IMR-90 (cell line): ENCODE measurements around the gene SELENOP. TPM values are rescaled to one million over a fixed set of nuclear protein-coding genes. Genes with fewer than 3 reads are reported as not detected.

ENCODE experiments used
- ATAC-seq: fragments of 200-7000 bp; cut with Tn5 transposase; 2 replicates; pipeline ENCODE4 v1.9.1; 2020; ENCODE audit warnings: low read depth, mild to moderate bottlenecking, moderate library complexity
- BruUV-seq: library from RNA; stranded (reverse); fragments of 400-500 nt; replicated peaks from 2 replicates; lab custom pipeline; 2021; lab: Mats Ljungman, UMichigan
- CTCF ChIA-PET: fragments of 300-600 bp; formaldehyde crosslinking; extraction: SDS; loops from one replicate; lab custom pipeline; 2021; ENCODE audit warnings: antibody characterized with exemption; lab: Yijun Ruan, JAX
- POLR2A ChIA-PET: fragments of 300-600 bp; sonication (Branson Sonifier 250); formaldehyde crosslinking; loops from one replicate; lab custom pipeline; 2022; ENCODE audit warnings: antibody characterized with exemption; ENCODE audit not compliant: unreplicated experiment; lab: Charles Lee
- DNase-seq: peaks from one replicate; pipeline ENCODE4 v3.0.0; 2013
- H2AFZ ChIP-seq: replicated peaks from 2 replicates; pipeline ENCODE3; 2013; ENCODE audit warnings: low read length, mild to moderate bottlenecking; ENCODE audit not compliant: poor library complexity
- H2AK5ac ChIP-seq: 2 replicates; pipeline ENCODE4 v1.6.1; 2013; ENCODE audit warnings: low read depth, low read length, inconsistent platforms
- H2AK9ac ChIP-seq: replicated peaks from 2 replicates; pipeline ENCODE3; 2013; ENCODE audit warnings: mild to moderate bottlenecking, low read depth, low read length, moderate library complexity; ENCODE audit not compliant: poor library complexity
- H2BK120ac ChIP-seq: 2 replicates; pipeline ENCODE4 v1.6.1; 2013; ENCODE audit warnings: low read depth, low read length, inconsistent platforms
- H2BK15ac ChIP-seq: 3 replicates; pipeline ENCODE4 v1.6.1; 2013; ENCODE audit warnings: low read depth, low read length, inconsistent platforms
- H2BK20ac ChIP-seq: 2 replicates; pipeline ENCODE4 v1.6.1; 2013; ENCODE audit warnings: low read depth, mild to moderate bottlenecking, inconsistent platforms, low read length, moderate library complexity
- H2BK5ac ChIP-seq: 2 replicates; pipeline ENCODE4 v1.6.1; 2013; ENCODE audit warnings: mild to moderate bottlenecking, low read depth, low read length, inconsistent platforms; ENCODE audit not compliant: poor library complexity, severe bottlenecking
- H3K14ac ChIP-seq: replicated peaks from 2 replicates; pipeline ENCODE4 v1.6.1; 2013; ENCODE audit warnings: low read depth, low read length, inconsistent platforms
- H3K18ac ChIP-seq: 2 replicates; pipeline ENCODE4 v1.6.1; 2013; ENCODE audit warnings: low read depth, low read length, control low read depth
- H3K23ac ChIP-seq: 2 replicates; pipeline ENCODE4 v1.6.1; 2013; ENCODE audit warnings: low read depth, low read length, inconsistent platforms
- H3K27ac ChIP-seq: 2 replicates; pipeline ENCODE4 v1.5.1; 2013; ENCODE audit warnings: mild to moderate bottlenecking, control low read depth, low read length; ENCODE audit not compliant: insufficient read depth
- H3K27me3 ChIP-seq: 2 replicates; pipeline ENCODE4 v1.6.1; 2013; ENCODE audit warnings: low read length; ENCODE audit not compliant: control insufficient read depth, insufficient read depth
- H3K36me3 ChIP-seq: 2 replicates; pipeline ENCODE4 v1.6.1; 2013; ENCODE audit warnings: low read length, mixed read lengths; ENCODE audit not compliant: control insufficient read depth, insufficient read depth
- H3K4ac ChIP-seq: 2 replicates; pipeline ENCODE4 v1.6.1; 2013; ENCODE audit warnings: low read depth, low read length, inconsistent platforms
- H3K4me1 ChIP-seq: 2 replicates; pipeline ENCODE4 v1.6.1; 2013; ENCODE audit warnings: low read length, mixed read lengths; ENCODE audit not compliant: control insufficient read depth, insufficient read depth
- H3K4me2 ChIP-seq: 2 replicates; pipeline ENCODE4 v1.6.1; 2013; ENCODE audit warnings: low read depth, mild to moderate bottlenecking, control low read depth, low read length, moderate library complexity
- H3K4me3 ChIP-seq: 2 replicates; pipeline ENCODE4 v1.5.1; 2013; ENCODE audit warnings: low read depth, mild to moderate bottlenecking, control low read depth, low read length, moderate library complexity; ENCODE audit not compliant: insufficient read depth
- H3K56ac ChIP-seq: 2 replicates; pipeline ENCODE4 v1.6.1; 2013; ENCODE audit warnings: low read length, inconsistent platforms; ENCODE audit not compliant: insufficient read depth; ENCODE audit errors: extremely low read depth
- H3K79me1 ChIP-seq, 2 experiments: 2 replicates each; pipeline ENCODE4 v1.6.1; 2013; ENCODE audit warnings: low read length in 2 of 2, inconsistent platforms in 1 of 2, low read depth in 1 of 2
- H3K9ac ChIP-seq: 2 replicates; pipeline ENCODE4 v1.6.1; 2013; ENCODE audit warnings: low read depth, low read length, control low read depth
- H3K9me1 ChIP-seq: 2 replicates; pipeline ENCODE4 v1.6.1; 2013; ENCODE audit warnings: low read length, inconsistent platforms; ENCODE audit not compliant: insufficient read depth
- H3K9me3 ChIP-seq: 2 replicates; pipeline ENCODE4 v1.6.1; 2013; ENCODE audit warnings: low read length; ENCODE audit not compliant: control insufficient read depth, insufficient read depth
- H4K20me1 ChIP-seq: 2 replicates; pipeline ENCODE4 v1.6.1; 2013; ENCODE audit warnings: low read length, inconsistent platforms; ENCODE audit not compliant: insufficient read depth
- H4K5ac ChIP-seq: 2 replicates; pipeline ENCODE4 v1.6.1; 2013; ENCODE audit warnings: mild to moderate bottlenecking, low read depth, low read length, control low read depth
- H4K8ac ChIP-seq, 2 experiments: 2 replicates each; pipeline ENCODE4 v1.6.1; 2013; ENCODE audit warnings: low read depth in 2 of 2, low read length in 2 of 2, control low read depth in 1 of 2, inconsistent platforms in 1 of 2
- H4K91ac ChIP-seq: 2 replicates; pipeline ENCODE4 v1.6.1; 2013; ENCODE audit warnings: low read depth, low read length, inconsistent platforms; ENCODE audit not compliant: insufficient read depth
- CHD1 ChIP-seq: IDR thresholded peaks from 2 replicates; pipeline ENCODE4 v1.6.1; 2012; ENCODE audit warnings: low read depth, low read length, improper control_type of control experiment
- CTCF ChIP-seq: conservative IDR thresholded peaks from 2 replicates; pipeline ENCODE4 v1.5.1; 2012; ENCODE audit warnings: mild to moderate bottlenecking, low read depth, low read length, improper control_type of control experiment
- ELK1 ChIP-seq: fragments of 150-350 bp; IDR thresholded peaks from 2 replicates; pipeline ENCODE4 v1.6.1; 2016; ENCODE audit warnings: low read depth, mild to moderate bottlenecking, low read length, moderate library complexity, borderline replicate concordance
- MXI1 ChIP-seq: IDR thresholded peaks from 2 replicates; pipeline ENCODE4 v1.6.1; 2012; ENCODE audit warnings: low read depth, mild to moderate bottlenecking, low read length, moderate library complexity, borderline replicate concordance
- USF2 ChIP-seq: fragments of 150-350 bp; IDR thresholded peaks from 2 replicates; pipeline ENCODE4 v1.6.1; 2017; ENCODE audit warnings: mild to moderate bottlenecking, antibody characterized with exemption, low read length, low read depth
- WGBS, 2 experiments: methylation state at CpG; one replicate each; pipeline versions ENCODE4 v1.1.5 to v1.1.7; 2013; ENCODE audit warnings: missing lambda C conversion rate in 2 of 2; ENCODE audit not compliant: insufficient read length in 1 of 2; ENCODE audit errors: extremely low coverage in 2 of 2; 5-methylcytosine and 5-hydroxymethylcytosine counted together
- dilution Hi-C: fragments of 300-500 bp; cut with HindIII; formaldehyde crosslinking; loops from one replicate; pipeline ENCODE4 v1.14.3; 2018; ENCODE audit warnings: low sequenced_read_pairs; ENCODE audit not compliant: unreplicated experiment
- in situ Hi-C: fragments of 300-500 bp; cut with MboI; formaldehyde crosslinking; loops from 3 replicates; pipeline ENCODE4 v1.14.3; 2019; ENCODE audit warnings: low sequenced_read_pairs, inconsistent platforms, mixed read lengths
- intact Hi-C: fragments of 100-400 bp; cut with micrococcal nuclease; formaldehyde crosslinking; loops from 2 replicates; pipeline ENCODE4 v1.10.0; 2022
- polyA plus RNA-seq, 3 experiments: library from polyadenylated mRNA; depleted of rRNA; stranded (reverse); fragments of >200 nt; gene quantifications; 2 replicates each; pipeline ENCODE4 v1.2.3, GENCODE V29; 2012; ENCODE audit warnings: low replicate concordance in 1 of 3
- total RNA-seq: library from RNA; depleted of rRNA; stranded (reverse); fragments of >200 nt; gene quantifications from 2 replicates; pipeline ENCODE4 v1.2.3, GENCODE V29; 2012

Gene SELENOP
- total and polyA plus RNA-seq, 2 of the 4 experiments (the other 2 are of a cell fraction): 0.55 to 1.1 TPM

- DNase-seq (no peak), ATAC-seq (no peak)
- H3K27me3 ChIP-seq: no peaks in the 10 kb centered on the region
- dilution Hi-C loops (no loop called here), in situ Hi-C loops (no loop called here), intact Hi-C loops (no loop called here)
- no peak overlapping the region for H2AFZ ChIP-seq
- H3K14ac ChIP-seq: no peak overlapping the region
- H2AK5ac ChIP-seq: no peak overlapping the region
- H2BK5ac ChIP-seq: no peak overlapping the region
- no peak overlapping the region for H3K9ac ChIP-seq
- no peaks in the 10 kb centered on the region for H3K36me3 ChIP-seq
- H4K5ac ChIP-seq: no peak overlapping the region
- no peak overlapping the region for H2BK20ac ChIP-seq
- no peak overlapping the region for H4K8ac ChIP-seq
- H2AK9ac ChIP-seq: no peak overlapping the region
- no peak overlapping the region; the same call in 1 of the 2 replicates for H3K18ac ChIP-seq
- TF ChIP-seq CTCF (no peak), CHD1 (no peak), USF2 (no peak), MXI1 (no peak), ELK1 (no peak)
- no peaks in the 10 kb centered on the region for H4K20me1 ChIP-seq
- H3K27ac ChIP-seq: no peak overlapping the region
- no peak overlapping the region for H4K91ac ChIP-seq
- no peaks in the 10 kb centered on the region for H3K79me1 ChIP-seq
- no peaks in the 10 kb centered on the region for H3K9me1 ChIP-seq
- no TSS peak for BruUV-seq
- no peak overlapping the region for H3K4ac ChIP-seq
- H3K4me2 ChIP-seq: no peak overlapping the region
- ChIA-PET CTCF (interaction anchor here (0.7 kb wide), 1 partner anchor 18 kb away, joined by 5 read pairs; no protein-coding TSS in a partner anchor), POLR2A (no interaction called here)
- peaks cover 2% of the 10 kb centered on the region; the same call in 1 of the 2 replicates for H3K4me1 ChIP-seq
- H3K9me3 ChIP-seq: no peaks in the 10 kb centered on the region
- H3K23ac ChIP-seq: no peak overlapping the region
- H3K4me3 ChIP-seq: no peak overlapping the region
- no peak overlapping the region for H3K56ac ChIP-seq
- no peak overlapping the region for H2BK15ac ChIP-seq
- no CpG with 5 or more reads among the region's 1 CpG for WGBS, 2 experiments
- H2BK120ac ChIP-seq: no peak overlapping the region
Measured at GRCh38 chr5:42858031-42858643, 46.4 kb upstream of the SELENOP start.
